Lung (tissue), 16 donors: Measurements from ENCODE around the gene ADAM33. TPM values are rescaled to one million over a fixed set of nuclear protein-coding genes. Genes with fewer than 3 reads are reported as not detected.

Experiments
- ATAC-seq: fragments of 200-7000 bp; cut with Tn5 transposase; one replicate; pipeline ENCODE4 v1.9.1; 2020; ENCODE audit warnings: moderate number of reproducible peaks; ENCODE audit not compliant: insufficient read depth, low FRiP score
- DNase-seq, 3 donors: peaks; one replicate each; pipeline ENCODE4 v3.0.0-alpha.2; 2013 to 2017
- H3K27ac ChIP-seq, 2 donors: one replicate each; pipeline ENCODE4 v1.5.1; 2013; ENCODE audit warnings: mild to moderate bottlenecking in 2 of 2, moderate library complexity in 2 of 2, control low read depth in 1 of 2, inconsistent platforms in 1 of 2, low read depth in 1 of 2, low read length in 1 of 2
- H3K27me3 ChIP-seq, 3 donors: one replicate each; pipeline ENCODE4 v1.5.1; 2013; ENCODE audit warnings: low read length in 2 of 3; ENCODE audit not compliant: control insufficient read depth in 3 of 3, insufficient read depth in 3 of 3
- H3K36me3 ChIP-seq, 4 donors: one replicate each; pipeline ENCODE4 v1.5.1; 2013; ENCODE audit warnings: low read length in 4 of 4, mild to moderate bottlenecking in 1 of 4, moderate library complexity in 1 of 4; ENCODE audit not compliant: control insufficient read depth in 4 of 4, insufficient read depth in 4 of 4
- H3K4me1 ChIP-seq, 5 donors: one replicate each; pipeline ENCODE4 v1.5.1; 2013; ENCODE audit warnings: low read length in 5 of 5, mild to moderate bottlenecking in 2 of 5, moderate library complexity in 1 of 5; ENCODE audit not compliant: control insufficient read depth in 5 of 5, insufficient read depth in 5 of 5
- H3K4me3 ChIP-seq: one replicate; pipeline ENCODE4 v1.5.1; 2013; ENCODE audit warnings: mild to moderate bottlenecking, control low read depth, moderate library complexity
- H3K9ac ChIP-seq, 2 donors: one replicate each; pipeline ENCODE4 v1.5.1; 2013; ENCODE audit warnings: low read length in 2 of 2, control low read depth in 1 of 2; ENCODE audit not compliant: insufficient read depth in 1 of 2
- H3K9me3 ChIP-seq, 4 donors: one replicate each; pipeline ENCODE4 v1.5.1; 2013; ENCODE audit warnings: low read length in 3 of 4, mild to moderate bottlenecking in 1 of 4, moderate library complexity in 1 of 4; ENCODE audit not compliant: control insufficient read depth in 4 of 4, insufficient read depth in 3 of 4
- WGBS, 2 donors: extraction: QIAGEN DNeasy Blood & Tissue Kit; methylation state at CpG; one replicate each; pipeline ENCODE4 v1.1.7; 2013; 5-methylcytosine and 5-hydroxymethylcytosine counted together
- long read RNA-seq, 5 donors: transcript quantifications; one replicate each; lab custom pipeline, GENCODE V29; 2026
- polyA plus RNA-seq, 2 donors: library from polyadenylated mRNA; stranded (reverse); fragments of 200-250 nt; gene quantifications; one replicate each; pipeline ENCODE4 v1.2.1, GENCODE V29; 2013
- total RNA-seq, 2 donors: library from RNA; depleted of rRNA in 1 of 2; stranded (reverse); fragments of >200 nt in 1 of 2; gene quantifications; one replicate each; pipeline ENCODE4 v1.2.1, GENCODE V29; 2014 to 2021
- TF ChIP-seq, protein P1 (sequence below): IDR thresholded peaks from 2 replicates; pipeline ENCODE4 v1.5.1; 2012; ENCODE audit warnings: mild to moderate bottlenecking; ENCODE audit errors: control extremely low read depth, extremely low read depth
- donor health status: control.
- donor health status: control.
- donor health status: Bipolar disorder and iron deficiency.
- donor health status: healthy.
- donor health status: DM: yes; HTN: yes; CAD: no.

The ADAM33 gene, protein sequence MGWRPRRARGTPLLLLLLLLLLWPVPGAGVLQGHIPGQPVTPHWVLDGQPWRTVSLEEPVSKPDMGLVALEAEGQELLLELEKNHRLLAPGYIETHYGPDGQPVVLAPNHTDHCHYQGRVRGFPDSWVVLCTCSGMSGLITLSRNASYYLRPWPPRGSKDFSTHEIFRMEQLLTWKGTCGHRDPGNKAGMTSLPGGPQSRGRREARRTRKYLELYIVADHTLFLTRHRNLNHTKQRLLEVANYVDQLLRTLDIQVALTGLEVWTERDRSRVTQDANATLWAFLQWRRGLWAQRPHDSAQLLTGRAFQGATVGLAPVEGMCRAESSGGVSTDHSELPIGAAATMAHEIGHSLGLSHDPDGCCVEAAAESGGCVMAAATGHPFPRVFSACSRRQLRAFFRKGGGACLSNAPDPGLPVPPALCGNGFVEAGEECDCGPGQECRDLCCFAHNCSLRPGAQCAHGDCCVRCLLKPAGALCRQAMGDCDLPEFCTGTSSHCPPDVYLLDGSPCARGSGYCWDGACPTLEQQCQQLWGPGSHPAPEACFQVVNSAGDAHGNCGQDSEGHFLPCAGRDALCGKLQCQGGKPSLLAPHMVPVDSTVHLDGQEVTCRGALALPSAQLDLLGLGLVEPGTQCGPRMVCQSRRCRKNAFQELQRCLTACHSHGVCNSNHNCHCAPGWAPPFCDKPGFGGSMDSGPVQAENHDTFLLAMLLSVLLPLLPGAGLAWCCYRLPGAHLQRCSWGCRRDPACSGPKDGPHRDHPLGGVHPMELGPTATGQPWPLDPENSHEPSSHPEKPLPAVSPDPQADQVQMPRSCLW
- total RNA-seq, result 1 to 10 TPM; 6.6 to 9.6 TPM
- 10 to 100 TPM in 1 of 2 donors, 1 to 10 TPM in 1; 3.2 to 16.4 TPM for polyA plus RNA-seq
- long read RNA-seq, donor 1, result 0 reads
- long read RNA-seq, donor 2, result 0 reads
- long read RNA-seq, donor 3, partial matches to known transcripts, result 0 of 1 reads
- long read RNA-seq, donor 3, other reads (novel, unspliced or antisense), result 0 of 1 reads
- long read RNA-seq, donor 4, result 0 reads
- long read RNA-seq, donor 5, result 0 reads

DNA sequence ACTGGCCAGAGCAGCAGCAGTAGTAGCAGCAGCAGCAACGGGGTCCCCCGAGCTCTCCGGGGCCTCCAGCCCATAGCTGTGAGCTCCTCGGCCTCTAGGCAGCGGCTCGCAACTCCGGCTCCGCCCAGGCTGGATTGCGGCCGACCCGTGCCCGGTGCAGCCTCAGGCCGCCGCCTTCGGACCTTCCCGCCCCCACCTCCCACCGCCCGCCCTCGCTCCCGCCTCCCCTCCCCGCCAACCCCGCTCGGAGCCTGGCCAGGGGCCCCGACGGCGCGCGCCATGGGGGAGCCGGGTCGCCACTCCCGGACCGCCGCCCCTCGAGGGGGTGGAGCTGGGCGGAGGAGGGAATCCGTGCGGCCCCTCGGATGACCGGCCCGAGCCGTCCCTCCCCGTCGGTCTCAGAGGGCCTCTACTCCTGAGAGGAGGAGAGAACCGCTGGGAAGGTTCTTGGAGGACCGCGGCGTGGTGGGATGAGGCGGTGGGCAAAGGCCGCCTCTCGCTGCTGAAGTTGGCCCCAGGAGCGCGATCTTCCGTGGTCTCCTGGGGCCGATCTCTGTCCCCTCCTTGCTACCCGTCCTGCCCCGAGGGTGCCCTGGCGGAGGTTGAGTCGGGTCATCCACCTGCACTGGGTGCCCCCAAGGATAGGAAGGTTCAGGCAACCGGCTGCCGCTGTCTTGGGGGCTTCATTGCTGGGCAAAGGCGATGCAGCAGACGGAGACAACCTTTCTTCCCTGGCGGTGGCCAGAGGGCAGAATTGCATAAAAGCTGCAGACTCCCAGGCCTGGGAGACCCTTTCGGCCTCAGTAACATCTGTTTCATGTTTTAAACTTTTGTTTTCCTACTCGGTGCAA is at the start of gene ADAM33:
Gene ADAM33, minus strand, starts transcription at position 80 of the 851 bp plus-strand sequence. Its CDS starts 6 bp downstream, at position 74.
- peak; percentile 51 to 58 (median 53) for DNase-seq
- peak within 1 kb of the TSS in 1 of 2 donors; percentile 68 for H3K27ac ChIP-seq

DNA sequence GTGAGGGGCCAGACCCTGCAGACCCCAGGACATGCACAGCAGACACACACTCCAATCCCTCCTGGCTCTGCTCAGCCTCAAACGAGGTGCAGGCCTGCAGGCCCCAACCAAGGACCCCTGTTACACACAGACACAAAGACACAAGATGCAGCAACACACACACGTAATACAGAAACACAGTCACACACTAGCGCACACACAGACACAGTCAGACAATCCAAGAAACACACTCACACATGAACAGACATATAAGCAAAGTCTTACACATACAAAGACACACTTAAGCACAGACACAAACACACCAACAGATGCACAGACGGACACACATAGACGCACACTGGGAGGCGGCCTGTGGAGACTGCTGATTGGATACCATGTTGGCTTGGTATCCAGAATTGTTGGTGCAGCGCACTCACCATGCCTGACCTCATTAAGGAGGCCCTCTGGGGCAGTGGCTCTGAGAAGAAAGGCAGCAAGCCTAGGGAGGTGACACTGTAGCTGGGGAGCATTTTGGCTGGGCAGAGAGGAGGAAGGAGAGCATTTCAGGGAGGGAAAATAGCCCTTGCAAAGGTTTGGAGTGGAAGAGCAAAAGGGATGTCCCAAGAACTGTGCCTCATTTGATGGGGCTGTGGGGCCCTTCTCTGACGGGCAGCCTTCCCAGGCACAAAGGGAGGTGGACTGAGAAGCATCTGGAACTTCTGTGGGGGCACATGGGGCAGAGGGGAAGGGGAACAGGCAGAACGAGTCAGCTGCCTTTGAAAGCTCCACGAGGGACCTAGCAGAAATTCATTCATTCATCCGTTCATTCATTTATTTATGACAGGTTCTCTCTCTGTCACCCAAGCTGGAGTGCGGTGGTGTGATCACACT is 49.2 kb upstream of the ADAM33 start:
- TF ChIP-seq, protein P1, sequence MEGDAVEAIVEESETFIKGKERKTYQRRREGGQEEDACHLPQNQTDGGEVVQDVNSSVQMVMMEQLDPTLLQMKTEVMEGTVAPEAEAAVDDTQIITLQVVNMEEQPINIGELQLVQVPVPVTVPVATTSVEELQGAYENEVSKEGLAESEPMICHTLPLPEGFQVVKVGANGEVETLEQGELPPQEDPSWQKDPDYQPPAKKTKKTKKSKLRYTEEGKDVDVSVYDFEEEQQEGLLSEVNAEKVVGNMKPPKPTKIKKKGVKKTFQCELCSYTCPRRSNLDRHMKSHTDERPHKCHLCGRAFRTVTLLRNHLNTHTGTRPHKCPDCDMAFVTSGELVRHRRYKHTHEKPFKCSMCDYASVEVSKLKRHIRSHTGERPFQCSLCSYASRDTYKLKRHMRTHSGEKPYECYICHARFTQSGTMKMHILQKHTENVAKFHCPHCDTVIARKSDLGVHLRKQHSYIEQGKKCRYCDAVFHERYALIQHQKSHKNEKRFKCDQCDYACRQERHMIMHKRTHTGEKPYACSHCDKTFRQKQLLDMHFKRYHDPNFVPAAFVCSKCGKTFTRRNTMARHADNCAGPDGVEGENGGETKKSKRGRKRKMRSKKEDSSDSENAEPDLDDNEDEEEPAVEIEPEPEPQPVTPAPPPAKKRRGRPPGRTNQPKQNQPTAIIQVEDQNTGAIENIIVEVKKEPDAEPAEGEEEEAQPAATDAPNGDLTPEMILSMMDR, result no peak
- H3K9me3 ChIP-seq, result no peaks in the 10 kb centered on the region
- H3K4me3 ChIP-seq, result no peak overlapping the region
- 86 to 94% methylated on average over 12 of the region's 12 CpGs for WGBS, 2 donors
- H3K4me1 ChIP-seq, result peaks cover 0 to 31% (median 10%) of the 10 kb centered on the region in 5 donors
- no peaks in the 10 kb centered on the region for H3K36me3 ChIP-seq
- H3K27ac ChIP-seq, result peak overlapping the region in 1 of 2 donors; percentile 20
- ATAC-seq (no peak), DNase-seq (no peak)
- H3K9ac ChIP-seq, result no peak overlapping the region
- H3K27me3 ChIP-seq, result peaks cover 0 to 7% (median 0%) of the 10 kb centered on the region in 3 donors

More for the DNA sequence above, at the start of gene ADAM33:
- 8 to 9% methylated on average over 45 to 65 of the region's 65 CpGs for WGBS, 2 donors
- H3K36me3 ChIP-seq, result no peaks in the 10 kb centered on the region
- TF ChIP-seq, protein P1, result no peak
- H3K9ac ChIP-seq, result no peak within 1 kb of the TSS
- ATAC-seq, result no peak
- peaks cover 0 to 7% (median 0%) of the 10 kb centered on the region in 3 donors for H3K27me3 ChIP-seq
- H3K9me3 ChIP-seq, result no peaks in the 10 kb centered on the region
- peak within 1 kb of the TSS; percentile 24 for H3K4me3 ChIP-seq
- H3K4me1 ChIP-seq, result peaks cover 5 to 62% (median 23%) of the 10 kb centered on the region in 5 donors
